Measurements from ENCODE around the gene TRAF1.
A peak's percentile ranks its signal among the peaks of the same experiment; 100 is the strongest.

The TRAF1 gene

GRCh38 chr9:120899490-120900068, 27.0 kb downstream of the TRAF1 start:
- Mint-ChIP-seq H3K27me3 (ENCODE audit: low read depth) (no peaks in the 10 kb centered on the region), H3K27ac (peak overlapping the region; percentile 76), H3K9me3 (no peaks in the 10 kb centered on the region), H3K4me1 (ENCODE audit: low read depth) (peaks cover 68% of the 10 kb centered on the region), H3K4me3 (no peak overlapping the region), H3K36me3 (ENCODE audit: low read depth) (peaks cover 60% of the 10 kb centered on the region)
- DNase-seq (ENCODE audit: low spot score), result no peak

GRCh38 chr9:120898396-120898795, 28.2 kb downstream of the TRAF1 start:
- no peaks in the 10 kb centered on the region for H3K9me3 Mint-ChIP-seq
- peaks cover 51% of the 10 kb centered on the region for H3K36me3 Mint-ChIP-seq (ENCODE audit: low read depth)
- no peaks in the 10 kb centered on the region for H3K27me3 Mint-ChIP-seq (ENCODE audit: low read depth)
- peaks cover 60% of the 10 kb centered on the region for H3K4me1 Mint-ChIP-seq (ENCODE audit: low read depth)
- H3K4me3 Mint-ChIP-seq, result peak overlapping the region; percentile 18
- peak overlapping the region; percentile 67 for H3K27ac Mint-ChIP-seq
- no peak for DNase-seq (ENCODE audit: low spot score)

- no peaks in the 10 kb centered on the region for H3K9me3 Mint-ChIP-seq
- no peak for DNase-seq (ENCODE audit: low spot score)
- no peaks in the 10 kb centered on the region for H3K27me3 Mint-ChIP-seq (ENCODE audit: low read depth)
- peaks cover 34% of the 10 kb centered on the region for H3K36me3 Mint-ChIP-seq (ENCODE audit: low read depth)
- peaks cover 68% of the 10 kb centered on the region for H3K4me1 Mint-ChIP-seq (ENCODE audit: low read depth)
- no peak overlapping the region for H3K4me3 Mint-ChIP-seq
- H3K27ac Mint-ChIP-seq, result peak overlapping the region; percentile 52
Observed at GRCh38 chr9:120895951-120896350, 30.6 kb downstream of the TRAF1 start.

- DNase-seq (ENCODE audit: low spot score), result no peak
- Mint-ChIP-seq H3K4me1 (ENCODE audit: low read depth) (peaks cover 71% of the 10 kb centered on the region), H3K27ac (peak overlapping the region; percentile 99), H3K9me3 (no peaks in the 10 kb centered on the region), H3K36me3 (ENCODE audit: low read depth) (peaks cover 24% of the 10 kb centered on the region), H3K27me3 (ENCODE audit: low read depth) (no peaks in the 10 kb centered on the region), H3K4me3 (no peak overlapping the region)
Observed at GRCh38 chr9:120894321-120895148, 32.1 kb downstream of the TRAF1 start.

- Mint-ChIP-seq H3K4me1 (ENCODE audit: low read depth) (peaks cover 73% of the 10 kb centered on the region), H3K4me3 (peak overlapping the region; percentile 74), H3K36me3 (ENCODE audit: low read depth) (peaks cover 22% of the 10 kb centered on the region)
Observed at GRCh38 chr9:120893611-120894307, 32.8 kb downstream of the TRAF1 start.

GRCh38 chr9:120892748-120893610, 33.6 kb downstream of the TRAF1 start:
- no peaks in the 10 kb centered on the region for H3K9me3 Mint-ChIP-seq
- peak overlapping the region; percentile 99 for H3K27ac Mint-ChIP-seq
- peak overlapping the region; percentile 74 for H3K4me3 Mint-ChIP-seq
- peak; percentile 75 for DNase-seq (ENCODE audit: low spot score)
- no peaks in the 10 kb centered on the region for H3K27me3 Mint-ChIP-seq (ENCODE audit: low read depth)
- H3K4me1 Mint-ChIP-seq (ENCODE audit: low read depth), result peaks cover 73% of the 10 kb centered on the region
- peaks cover 19% of the 10 kb centered on the region for H3K36me3 Mint-ChIP-seq (ENCODE audit: low read depth)

More at GRCh38 chr9:120893611-120894307, 32.8 kb downstream of the TRAF1 start:
- Mint-ChIP-seq H3K9me3 (no peaks in the 10 kb centered on the region), H3K27me3 (ENCODE audit: low read depth) (no peaks in the 10 kb centered on the region), H3K27ac (peak overlapping the region; percentile 99)
- no peak for DNase-seq (ENCODE audit: low spot score)

- Mint-ChIP-seq H3K36me3 (ENCODE audit: low read depth) (peaks cover 19% of the 10 kb centered on the region), H3K4me3 (peak overlapping the region; percentile 74), H3K27ac (peak overlapping the region; percentile 99), H3K4me1 (ENCODE audit: low read depth) (peaks cover 70% of the 10 kb centered on the region), H3K9me3 (no peaks in the 10 kb centered on the region), H3K27me3 (ENCODE audit: low read depth) (no peaks in the 10 kb centered on the region)
- peak; percentile 32 for DNase-seq (ENCODE audit: low spot score)
Observed at GRCh38 chr9:120891884-120892747, 34.5 kb downstream of the TRAF1 start.

- peak; percentile 62 for DNase-seq (ENCODE audit: low spot score)
- Mint-ChIP-seq H3K9me3 (no peaks in the 10 kb centered on the region), H3K4me1 (ENCODE audit: low read depth) (peaks cover 68% of the 10 kb centered on the region), H3K36me3 (ENCODE audit: low read depth) (peaks cover 17% of the 10 kb centered on the region), H3K4me3 (peak overlapping the region; percentile 74), H3K27me3 (ENCODE audit: low read depth) (no peaks in the 10 kb centered on the region), H3K27ac (peak overlapping the region; percentile 99)
Observed at GRCh38 chr9:120891245-120891883, 35.2 kb downstream of the TRAF1 start.

- peak overlapping the region; percentile 74 for H3K4me3 Mint-ChIP-seq
- peak; percentile 59 for DNase-seq (ENCODE audit: low spot score)
- peaks cover 17% of the 10 kb centered on the region for H3K36me3 Mint-ChIP-seq (ENCODE audit: low read depth)
- peak overlapping the region; percentile 99 for H3K27ac Mint-ChIP-seq
- H3K27me3 Mint-ChIP-seq (ENCODE audit: low read depth), result no peaks in the 10 kb centered on the region
- no peaks in the 10 kb centered on the region for H3K9me3 Mint-ChIP-seq
- peaks cover 74% of the 10 kb centered on the region for H3K4me1 Mint-ChIP-seq (ENCODE audit: low read depth)
Observed at GRCh38 chr9:120890320-120891244, 36.0 kb downstream of the TRAF1 start.

- Mint-ChIP-seq H3K27ac (peak overlapping the region; percentile 99), H3K36me3 (ENCODE audit: low read depth) (peaks cover 17% of the 10 kb centered on the region), H3K27me3 (ENCODE audit: low read depth) (no peaks in the 10 kb centered on the region), H3K4me1 (ENCODE audit: low read depth) (peaks cover 71% of the 10 kb centered on the region), H3K9me3 (no peaks in the 10 kb centered on the region), H3K4me3 (peak overlapping the region; percentile 74)
- no peak for DNase-seq (ENCODE audit: low spot score)
Observed at GRCh38 chr9:120889606-120890271, 36.9 kb downstream of the TRAF1 start.

- H3K27me3 Mint-ChIP-seq (ENCODE audit: low read depth), result no peaks in the 10 kb centered on the region
- H3K27ac Mint-ChIP-seq, result peak overlapping the region; percentile 99
- no peak overlapping the region for H3K4me3 Mint-ChIP-seq
- H3K4me1 Mint-ChIP-seq (ENCODE audit: low read depth), result peaks cover 78% of the 10 kb centered on the region
- DNase-seq (ENCODE audit: low spot score), result no peak
- peaks cover 23% of the 10 kb centered on the region for H3K36me3 Mint-ChIP-seq (ENCODE audit: low read depth)
- H3K9me3 Mint-ChIP-seq, result no peaks in the 10 kb centered on the region
Observed at GRCh38 chr9:120888626-120889025, 38.0 kb downstream of the TRAF1 start.
